ENCODE results near the gene HLA-DOB.
A peak's percentile ranks its signal among the peaks of the same experiment; 100 is the strongest.
"Not testable (repeated sequence)": the region's sequence is repeated elsewhere in the genome, so short reads cannot be mapped to it uniquely, and the experiment has no call there.

The HLA-DOB gene

DNA sequence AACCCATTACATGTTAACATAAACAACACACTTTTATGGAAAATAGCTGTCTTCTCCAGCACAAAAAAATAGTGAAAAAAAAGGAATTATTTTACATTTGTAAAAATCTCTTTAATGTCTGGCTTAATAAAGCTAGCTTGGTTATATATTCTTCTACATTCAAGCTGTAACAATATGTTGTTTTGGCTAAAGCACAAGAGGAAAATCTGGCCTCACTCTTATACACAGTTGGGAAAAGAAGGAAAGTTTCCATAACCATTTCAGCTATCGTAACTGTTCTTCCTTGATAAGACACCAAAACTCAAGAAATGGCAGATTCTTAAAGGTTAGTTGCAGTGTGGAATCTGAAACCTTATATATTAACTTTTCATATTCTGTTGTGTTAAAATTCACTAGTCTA, 7.6 kb downstream of the HLA-DOB start:
- H3K9me3 ChIP-seq (ENCODE audit: insufficient read depth, low read length, severe bottlenecking): no peaks in the 10 kb centered on the region
- DNase-seq (no peak), ATAC-seq (ENCODE audit: insufficient read depth, low read depth) (no peak)
- TF ChIP-seq, protein P1, sequence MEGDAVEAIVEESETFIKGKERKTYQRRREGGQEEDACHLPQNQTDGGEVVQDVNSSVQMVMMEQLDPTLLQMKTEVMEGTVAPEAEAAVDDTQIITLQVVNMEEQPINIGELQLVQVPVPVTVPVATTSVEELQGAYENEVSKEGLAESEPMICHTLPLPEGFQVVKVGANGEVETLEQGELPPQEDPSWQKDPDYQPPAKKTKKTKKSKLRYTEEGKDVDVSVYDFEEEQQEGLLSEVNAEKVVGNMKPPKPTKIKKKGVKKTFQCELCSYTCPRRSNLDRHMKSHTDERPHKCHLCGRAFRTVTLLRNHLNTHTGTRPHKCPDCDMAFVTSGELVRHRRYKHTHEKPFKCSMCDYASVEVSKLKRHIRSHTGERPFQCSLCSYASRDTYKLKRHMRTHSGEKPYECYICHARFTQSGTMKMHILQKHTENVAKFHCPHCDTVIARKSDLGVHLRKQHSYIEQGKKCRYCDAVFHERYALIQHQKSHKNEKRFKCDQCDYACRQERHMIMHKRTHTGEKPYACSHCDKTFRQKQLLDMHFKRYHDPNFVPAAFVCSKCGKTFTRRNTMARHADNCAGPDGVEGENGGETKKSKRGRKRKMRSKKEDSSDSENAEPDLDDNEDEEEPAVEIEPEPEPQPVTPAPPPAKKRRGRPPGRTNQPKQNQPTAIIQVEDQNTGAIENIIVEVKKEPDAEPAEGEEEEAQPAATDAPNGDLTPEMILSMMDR (IDR thresholded peaks at IDR 0.05; ENCODE audit: borderline replicate concordance, extremely low read depth, low read length, poor library complexity, severe bottlenecking): no peak
- TF ChIP-seq EZH2 (IDR thresholded peaks at IDR 0.05; ENCODE audit: borderline replicate concordance, low read depth, low read length, severe bottlenecking): no peak
- no peak overlapping the region for H3K4me2 ChIP-seq (ENCODE audit: insufficient read depth, low read length)
- H3K27ac ChIP-seq (ENCODE audit: low read length): no peak overlapping the region
- H3K4me3 ChIP-seq (ENCODE audit: low read depth in 1 of 2, low read length in 2 of 2): no peak overlapping the region
- H4K20me1 ChIP-seq (ENCODE audit: insufficient read depth, low read length): no peaks in the 10 kb centered on the region
- no peaks in the 10 kb centered on the region for H3K79me2 ChIP-seq (ENCODE audit: insufficient read depth, low read length)
- H3K27me3 ChIP-seq (ENCODE audit: insufficient read depth, low read length, poor library complexity): peaks cover 13% of the 10 kb centered on the region
- H3K9ac ChIP-seq (ENCODE audit: low read depth, low read length): no peak overlapping the region
- no peak overlapping the region for H2AFZ ChIP-seq (ENCODE audit: low read depth, low read length)
- H3K36me3 ChIP-seq (ENCODE audit: insufficient read depth, low read length): no peaks in the 10 kb centered on the region
- H3K4me1 ChIP-seq (ENCODE audit: insufficient read depth, low read length): 0 out of 2 replicates have a peak, but pooled peaks cover 3% of the 10 kb centered on the region

DNA sequence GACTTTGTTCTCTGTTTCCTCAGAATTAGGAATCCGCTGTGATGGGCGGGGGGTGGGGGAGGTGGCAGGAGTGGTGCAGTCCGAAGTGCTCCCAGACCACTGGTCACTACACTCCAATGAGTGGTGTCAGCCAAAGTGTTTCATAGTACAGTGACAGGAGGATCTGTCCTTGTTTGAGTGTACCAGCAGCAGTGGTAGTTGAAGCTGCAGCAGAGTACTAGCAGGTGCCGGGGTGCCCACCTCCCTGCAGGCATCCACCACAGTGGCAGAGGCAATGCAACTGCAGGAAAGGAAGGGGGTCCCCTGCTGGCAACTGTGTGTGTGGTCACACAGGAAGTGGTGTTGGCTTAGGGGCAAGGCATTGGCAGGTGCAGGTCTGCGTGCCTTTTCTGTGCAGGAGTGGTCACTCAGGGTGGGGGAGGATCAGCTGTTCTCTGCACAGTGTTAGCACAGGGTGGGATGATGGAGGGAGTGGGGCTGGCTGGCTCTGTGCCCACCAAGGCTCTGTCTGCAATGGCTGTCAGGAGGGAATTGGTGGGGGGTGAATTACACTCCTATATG, 9.7 kb downstream of the HLA-DOB start:
- Histone ChIP-seq H3K36me3 (ENCODE audit: insufficient read depth, low read length) (no peaks in the 10 kb centered on the region), H3K4me3 (ENCODE audit: low read depth in 1 of 2, low read length in 2 of 2) (no peak overlapping the region), H2AFZ (ENCODE audit: low read depth, low read length) (no peak overlapping the region), H3K4me2 (ENCODE audit: insufficient read depth, low read length) (no peak overlapping the region), H4K20me1 (ENCODE audit: insufficient read depth, low read length) (no peaks in the 10 kb centered on the region), H3K27ac (ENCODE audit: low read length) (no peak overlapping the region), H3K79me2 (ENCODE audit: insufficient read depth, low read length) (no peaks in the 10 kb centered on the region), H3K9me3 (ENCODE audit: insufficient read depth, low read length, severe bottlenecking) (no peaks in the 10 kb centered on the region), H3K4me1 (ENCODE audit: insufficient read depth, low read length) (0 out of 2 replicates have a peak, but pooled peaks cover 3% of the 10 kb centered on the region), H3K9ac (ENCODE audit: low read depth, low read length) (no peak overlapping the region), H3K27me3 (ENCODE audit: insufficient read depth, low read length, poor library complexity) (peaks cover 14% of the 10 kb centered on the region)
- DNase-seq: peak; percentile 54
- peak; percentile 80 for ATAC-seq (ENCODE audit: insufficient read depth, low read depth)
- TF ChIP-seq EZH2 (IDR thresholded peaks at IDR 0.05; ENCODE audit: borderline replicate concordance, low read depth, low read length, severe bottlenecking): no peak
- TF ChIP-seq, protein P1 (IDR thresholded peaks at IDR 0.05; ENCODE audit: borderline replicate concordance, extremely low read depth, low read length, poor library complexity, severe bottlenecking): peak; percentile 45

DNA sequence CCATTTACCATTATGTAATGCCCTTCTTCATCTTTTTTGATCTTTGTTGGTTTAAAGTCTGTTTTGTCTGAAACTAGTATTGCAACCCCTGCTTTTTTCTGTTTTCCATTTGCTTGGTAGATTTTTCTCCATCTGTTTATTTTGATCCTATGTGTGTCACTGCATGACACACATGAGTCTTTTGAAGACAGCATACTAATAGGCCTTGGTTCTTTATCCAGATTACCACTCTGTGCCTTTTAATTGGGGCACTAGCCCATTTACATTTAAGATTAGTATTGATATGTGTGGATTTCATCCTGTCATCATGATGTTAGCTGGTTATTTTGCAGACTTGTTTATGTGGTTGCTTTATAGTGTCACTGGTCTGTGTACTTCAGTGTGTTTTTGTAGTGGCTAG, 11.4 kb downstream of the HLA-DOB start:
- H3K9ac ChIP-seq (ENCODE audit: low read depth, low read length); H3K4me3 ChIP-seq (ENCODE audit: low read depth in 1 of 2, low read length in 2 of 2); H3K4me2 ChIP-seq (ENCODE audit: insufficient read depth, low read length); H4K20me1 ChIP-seq (ENCODE audit: insufficient read depth, low read length); H3K27ac ChIP-seq (ENCODE audit: low read length); DNase-seq; H3K79me2 ChIP-seq (ENCODE audit: insufficient read depth, low read length); H3K4me1 ChIP-seq (ENCODE audit: insufficient read depth, low read length); ATAC-seq (ENCODE audit: insufficient read depth, low read depth); H2AFZ ChIP-seq (ENCODE audit: low read depth, low read length); H3K36me3 ChIP-seq (ENCODE audit: insufficient read depth, low read length); H3K9me3 ChIP-seq (ENCODE audit: insufficient read depth, low read length, severe bottlenecking): not testable (repeated sequence)
- H3K27me3 ChIP-seq (ENCODE audit: insufficient read depth, low read length, poor library complexity): peaks cover 16% of the 10 kb centered on the region

DNA sequence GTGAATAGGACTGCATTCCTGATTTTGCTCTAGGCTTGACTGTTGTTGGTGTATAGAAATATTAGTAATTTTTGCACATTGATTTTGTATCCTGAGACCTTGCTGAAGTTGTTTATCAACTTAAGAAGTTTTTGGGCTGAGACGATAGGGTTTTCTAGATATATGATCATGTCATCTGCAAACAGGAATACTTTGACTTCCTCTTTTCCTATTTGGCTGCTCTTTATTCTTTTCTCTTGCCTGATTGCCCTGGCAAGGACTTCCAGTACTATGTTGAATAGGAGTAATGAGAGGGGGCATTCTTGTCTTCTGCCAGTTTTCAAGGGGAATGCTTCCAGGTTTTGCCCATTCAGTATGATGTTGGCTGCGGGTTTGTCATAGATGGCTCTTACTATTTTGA, 13.4 kb downstream of the HLA-DOB start:
- no peaks in the 10 kb centered on the region for H3K79me2 ChIP-seq (ENCODE audit: insufficient read depth, low read length)

More for the DNA sequence above, 13.4 kb downstream of the HLA-DOB start:
- no peak for TF ChIP-seq EZH2 (IDR thresholded peaks at IDR 0.05; ENCODE audit: borderline replicate concordance, low read depth, low read length, severe bottlenecking)
- TF ChIP-seq, protein P1 (IDR thresholded peaks at IDR 0.05; ENCODE audit: borderline replicate concordance, extremely low read depth, low read length, poor library complexity, severe bottlenecking): no peak
- ATAC-seq (ENCODE audit: insufficient read depth, low read depth) (no peak), DNase-seq (no peak)
- no peak overlapping the region for H3K4me2 ChIP-seq (ENCODE audit: insufficient read depth, low read length)
- no peaks in the 10 kb centered on the region for H3K36me3 ChIP-seq (ENCODE audit: insufficient read depth, low read length)
- H3K4me1 ChIP-seq (ENCODE audit: insufficient read depth, low read length): 0 out of 2 replicates have a peak, but pooled peaks cover 3% of the 10 kb centered on the region
- no peaks in the 10 kb centered on the region for H3K9me3 ChIP-seq (ENCODE audit: insufficient read depth, low read length, severe bottlenecking)
- no peak overlapping the region for H3K9ac ChIP-seq (ENCODE audit: low read depth, low read length)
- H3K4me3 ChIP-seq (ENCODE audit: low read depth in 1 of 2, low read length in 2 of 2): no peak overlapping the region
- no peak overlapping the region for H3K27ac ChIP-seq (ENCODE audit: low read length)
- H3K27me3 ChIP-seq (ENCODE audit: insufficient read depth, low read length, poor library complexity): peaks cover 21% of the 10 kb centered on the region
- H2AFZ ChIP-seq (ENCODE audit: low read depth, low read length): no peak overlapping the region
- no peaks in the 10 kb centered on the region for H4K20me1 ChIP-seq (ENCODE audit: insufficient read depth, low read length)
